ENCODE measurements around the gene AUTS2.

DNA sequence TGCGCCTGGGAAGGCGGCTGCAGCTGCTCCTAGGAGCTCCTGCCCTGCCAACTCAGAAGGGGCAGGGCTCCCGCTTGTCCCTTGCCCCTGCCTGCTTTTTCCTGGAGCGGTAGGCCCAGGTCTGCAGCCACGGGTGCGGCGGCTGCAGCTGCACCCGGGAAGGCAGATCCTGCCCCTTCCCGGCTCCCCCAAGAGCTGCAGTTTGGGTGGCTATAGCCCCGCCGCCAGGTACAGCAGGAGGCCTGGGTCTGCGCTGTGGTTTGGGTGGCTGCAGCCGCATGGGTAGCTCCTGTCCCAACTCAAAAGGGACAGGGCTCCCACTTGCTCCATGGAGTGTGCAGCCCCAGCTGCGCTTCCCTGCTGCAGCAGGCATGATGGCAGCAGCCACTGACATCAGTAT, 6.5 kb upstream of the AUTS2 start:
- TF ChIP-seq POLR2A (IDR thresholded peaks at IDR 0.05; ENCODE audit: low read depth, low read length) (no peak), POLR2AphosphoS5 (IDR thresholded peaks at IDR 0.05; ENCODE audit: low read depth, low read length) (no peak), TAF1 (IDR thresholded peaks at IDR 0.05; ENCODE audit: borderline replicate concordance, low read depth, low read length) (no peak)
